ENCODE measurements around the gene KLHL6.

DNA sequence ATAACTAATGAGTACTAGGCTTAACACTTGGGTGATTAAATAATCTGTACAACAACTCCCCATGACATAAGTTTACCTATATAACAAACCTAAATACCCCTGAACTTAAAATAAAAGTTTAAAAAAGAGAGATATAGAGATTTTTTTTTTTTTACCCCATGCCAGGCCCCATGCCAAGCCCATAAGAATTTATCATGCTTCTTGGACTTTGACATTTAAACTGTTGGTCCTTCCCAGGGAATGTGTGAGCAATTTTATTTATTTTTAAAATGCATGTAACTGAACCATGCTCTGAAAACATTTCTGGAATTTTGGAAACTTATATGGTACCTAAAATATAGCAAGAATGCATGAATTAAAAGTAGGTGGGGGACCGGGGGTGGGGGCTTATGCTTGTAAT lies 26.3 kb downstream of the KLHL6 start:
- TF ChIP-seq ZNF532 (CRISPR knock-in tag; IDR thresholded peaks at IDR 0.05; ENCODE audit: borderline replicate concordance) (no peak), JAZF1 (CRISPR knock-in tag; IDR thresholded peaks at IDR 0.05) (no peak), ZBTB21 (CRISPR knock-in tag; IDR thresholded peaks at IDR 0.05; ENCODE audit: borderline replicate concordance) (no peak), ZNF232 (CRISPR knock-in tag; IDR thresholded peaks at IDR 0.05) (no peak), CTCF (IDR thresholded peaks at IDR 0.05) (no peak), ATF6 (CRISPR knock-in tag; IDR thresholded peaks at IDR 0.05) (no peak), ZNF263 (CRISPR knock-in tag; IDR thresholded peaks at IDR 0.05; ENCODE audit: low read depth) (no peak), ATF3 (CRISPR knock-in tag; conservative IDR thresholded peaks at IDR 0.05) (no peak), MAX (CRISPR knock-in tag; IDR thresholded peaks at IDR 0.05) (no peak)
- TF ChIP-seq, protein P1, sequence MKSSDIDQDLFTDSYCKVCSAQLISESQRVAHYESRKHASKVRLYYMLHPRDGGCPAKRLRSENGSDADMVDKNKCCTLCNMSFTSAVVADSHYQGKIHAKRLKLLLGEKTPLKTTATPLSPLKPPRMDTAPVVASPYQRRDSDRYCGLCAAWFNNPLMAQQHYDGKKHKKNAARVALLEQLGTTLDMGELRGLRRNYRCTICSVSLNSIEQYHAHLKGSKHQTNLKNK (CRISPR knock-in tag; IDR thresholded peaks at IDR 0.05) = no peak
